PC-3 (cell line): ENCODE measurements around the gene ETNK2. TPM values are rescaled to one million over a fixed set of nuclear protein-coding genes. Genes with fewer than 3 reads are reported as not detected.

Source experiments
- ATAC-seq: fragments of 200-7000 bp; cut with Tn5 transposase; 2 replicates; pipeline ENCODE4 v1.9.1; 2020; ENCODE audit warnings: mild to moderate bottlenecking, moderate library complexity
- BruUV-seq: library from RNA; stranded (reverse); fragments of 400-500 nt; replicated peaks from 2 replicates; lab custom pipeline; 2021; lab: Mats Ljungman, UMichigan
- CTCF ChIA-PET: fragments of 300-600 bp; sonication (Branson Sonifier 250); formaldehyde crosslinking; loops from one replicate; lab custom pipeline; 2022; ENCODE audit warnings: antibody characterized with exemption; lab: Charles Lee
- POLR2A ChIA-PET: fragments of 300-600 bp; sonication (Branson Sonifier 250); formaldehyde crosslinking; loops from one replicate; lab custom pipeline; 2022; ENCODE audit warnings: antibody characterized with exemption; ENCODE audit not compliant: unreplicated experiment; lab: Charles Lee
- DNase-seq: peaks from one replicate; pipeline ENCODE4 v3.0.0-alpha.2; 2015
- H2AFZ ChIP-seq: fragments of 300-600 bp; sonication (generic); 2 replicates; pipeline ENCODE4 v1.6.0; 2016; ENCODE audit warnings: antibody characterized with exemption, low read length
- H3F3A ChIP-seq: fragments of 300-600 bp; sonication (generic); one replicate; pipeline ENCODE4 v1.6.0; 2017; ENCODE audit warnings: antibody characterized with exemption, low read length, control low read depth, mild to moderate bottlenecking; ENCODE audit not compliant: unreplicated experiment
- H3K27ac ChIP-seq: fragments of 300-600 bp; sonication (generic); 2 replicates; pipeline ENCODE4 v1.5.1; 2016; ENCODE audit warnings: mild to moderate bottlenecking, low read length
- H3K27me3 ChIP-seq: fragments of 300-600 bp; sonication (generic); 2 replicates; pipeline ENCODE4 v1.6.1; 2016; ENCODE audit warnings: low read length, mixed read lengths
- H3K36me3 ChIP-seq: fragments of 300-600 bp; sonication (generic); 2 replicates; pipeline ENCODE4 v1.6.1; 2016; ENCODE audit warnings: low read depth, mixed run types, low read length, mixed read lengths
- H3K4me1 ChIP-seq: fragments of 300-600 bp; sonication (generic); 2 replicates; pipeline ENCODE4 v1.5.1; 2016; ENCODE audit warnings: low read length; ENCODE audit not compliant: insufficient read depth
- H3K4me2 ChIP-seq: fragments of 300-600 bp; sonication (generic); 2 replicates; pipeline ENCODE4 v1.6.0; 2016; ENCODE audit warnings: low read length
- H3K4me3 ChIP-seq: fragments of 300-600 bp; sonication (generic); 2 replicates; pipeline ENCODE4 v1.5.1; 2016; ENCODE audit warnings: mild to moderate bottlenecking, low read length, mixed read lengths
- H3K79me2 ChIP-seq: fragments of 300-600 bp; sonication (generic); 2 replicates; pipeline ENCODE4 v1.6.1; 2017; ENCODE audit warnings: low read length, mixed read lengths
- H3K9ac ChIP-seq: fragments of 300-600 bp; sonication (generic); 2 replicates; pipeline ENCODE4 v1.6.0; 2016; ENCODE audit warnings: mild to moderate bottlenecking, low read length
- H3K9me2 ChIP-seq: fragments of 300-600 bp; sonication (generic); replicated peaks from 2 replicates; pipeline ENCODE4 v1.6.1; 2016; ENCODE audit warnings: mixed run types, low read length, mixed read lengths
- H3K9me3 ChIP-seq: fragments of 300-600 bp; sonication (generic); 2 replicates; pipeline ENCODE4 v1.6.1; 2016; ENCODE audit warnings: low read length, mixed read lengths
- H4K20me1 ChIP-seq: fragments of 300-600 bp; sonication (generic); 2 replicates; pipeline ENCODE4 v1.6.1; 2016; ENCODE audit warnings: low read length, mixed read lengths
- EZH2 ChIP-seq: fragments of 300-600 bp; sonication (generic); IDR thresholded peaks from one replicate; pipeline ENCODE4 v1.6.1; 2017; ENCODE audit warnings: antibody characterized with exemption, mild to moderate bottlenecking, low read length; ENCODE audit not compliant: unreplicated experiment
- EZH2phosphoT487 ChIP-seq: fragments of 300-600 bp; sonication (generic); IDR thresholded peaks from 2 replicates; pipeline ENCODE4 v1.6.1; 2018; ENCODE audit warnings: mild to moderate bottlenecking, antibody characterized with exemption, low read length, borderline replicate concordance
- intact Hi-C: fragments of 100-400 bp; cut with micrococcal nuclease; formaldehyde crosslinking; loops from 2 replicates; pipeline ENCODE4 v1.9.0; 2023
- total RNA-seq: library from RNA; depleted of rRNA; stranded (reverse); fragments of >200 nt; gene quantifications from 2 replicates; pipeline ENCODE4 v1.2.3, GENCODE V29; 2014
- TF ChIP-seq, protein P1 (sequence below): fragments of 300-600 bp; sonication (generic); conservative IDR thresholded peaks from 2 replicates; pipeline ENCODE4 v1.5.1; 2017; ENCODE audit warnings: antibody characterized with exemption, low read depth, mild to moderate bottlenecking, low read length

Gene ETNK2
- total RNA-seq, 1 experiment from 2014 or later, result 37.1 TPM

DNA sequence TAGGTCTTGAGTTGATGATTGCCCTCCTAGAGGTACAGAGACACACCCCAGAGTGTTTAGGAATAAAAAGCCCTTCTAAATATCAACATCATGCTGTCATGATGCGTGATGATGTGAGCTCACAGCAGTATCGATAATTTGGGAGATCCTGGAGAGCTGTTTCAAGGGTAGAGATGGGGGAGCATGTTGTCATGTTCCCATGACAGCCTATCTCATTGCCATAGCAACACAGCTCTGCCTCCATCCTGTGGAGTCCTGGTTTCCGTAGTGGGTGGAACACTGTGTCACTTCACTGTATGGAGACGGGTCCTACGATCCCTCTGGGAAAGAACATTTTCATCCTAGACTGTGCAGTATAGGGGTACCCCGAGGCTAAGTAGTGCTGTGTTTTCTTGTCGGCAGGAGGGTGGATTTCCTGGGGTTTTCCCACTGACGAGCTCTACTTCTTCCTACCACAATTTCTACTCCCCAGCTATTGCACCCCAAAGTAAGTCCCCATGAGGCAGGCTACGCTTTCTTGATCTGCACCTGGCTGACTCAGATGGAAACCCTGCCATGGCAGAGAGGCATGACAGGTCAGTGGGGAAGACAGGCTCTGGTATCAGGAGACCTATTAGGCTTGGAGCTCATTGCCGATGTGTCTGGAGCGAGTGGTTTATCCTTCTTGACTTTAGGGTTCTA is 37.3 kb upstream of the ETNK2 start:
- POLR2A ChIA-PET, result no interaction called here
- no peaks in the 10 kb centered on the region for H3K36me3 ChIP-seq
- no TSS peak for BruUV-seq
- peaks cover 25% of the 10 kb centered on the region for H3K4me1 ChIP-seq
- H2AFZ ChIP-seq, result no peak overlapping the region
- CTCF ChIA-PET, result no interaction called here
- DNase-seq, result no peak
- no peak overlapping the region for H3K4me3 ChIP-seq
- no peak overlapping the region for H3K4me2 ChIP-seq
- no peaks in the 10 kb centered on the region for H3K27me3 ChIP-seq
- no peaks in the 10 kb centered on the region for H3F3A ChIP-seq
- no peak overlapping the region for H3K9ac ChIP-seq
- intact Hi-C loops, result no loop called here
- no peaks in the 10 kb centered on the region for H3K9me3 ChIP-seq
- no peak for TF ChIP-seq EZH2phosphoT487
- TF ChIP-seq, protein P1, sequence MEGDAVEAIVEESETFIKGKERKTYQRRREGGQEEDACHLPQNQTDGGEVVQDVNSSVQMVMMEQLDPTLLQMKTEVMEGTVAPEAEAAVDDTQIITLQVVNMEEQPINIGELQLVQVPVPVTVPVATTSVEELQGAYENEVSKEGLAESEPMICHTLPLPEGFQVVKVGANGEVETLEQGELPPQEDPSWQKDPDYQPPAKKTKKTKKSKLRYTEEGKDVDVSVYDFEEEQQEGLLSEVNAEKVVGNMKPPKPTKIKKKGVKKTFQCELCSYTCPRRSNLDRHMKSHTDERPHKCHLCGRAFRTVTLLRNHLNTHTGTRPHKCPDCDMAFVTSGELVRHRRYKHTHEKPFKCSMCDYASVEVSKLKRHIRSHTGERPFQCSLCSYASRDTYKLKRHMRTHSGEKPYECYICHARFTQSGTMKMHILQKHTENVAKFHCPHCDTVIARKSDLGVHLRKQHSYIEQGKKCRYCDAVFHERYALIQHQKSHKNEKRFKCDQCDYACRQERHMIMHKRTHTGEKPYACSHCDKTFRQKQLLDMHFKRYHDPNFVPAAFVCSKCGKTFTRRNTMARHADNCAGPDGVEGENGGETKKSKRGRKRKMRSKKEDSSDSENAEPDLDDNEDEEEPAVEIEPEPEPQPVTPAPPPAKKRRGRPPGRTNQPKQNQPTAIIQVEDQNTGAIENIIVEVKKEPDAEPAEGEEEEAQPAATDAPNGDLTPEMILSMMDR, result no peak
- no peak for TF ChIP-seq EZH2
- no peaks in the 10 kb centered on the region for H3K79me2 ChIP-seq
- no peaks in the 10 kb centered on the region for H4K20me1 ChIP-seq
- H3K27ac ChIP-seq, result no peak overlapping the region
- H3K9me2 ChIP-seq, result no peaks in the 10 kb centered on the region
- ATAC-seq, result no peak

DNA sequence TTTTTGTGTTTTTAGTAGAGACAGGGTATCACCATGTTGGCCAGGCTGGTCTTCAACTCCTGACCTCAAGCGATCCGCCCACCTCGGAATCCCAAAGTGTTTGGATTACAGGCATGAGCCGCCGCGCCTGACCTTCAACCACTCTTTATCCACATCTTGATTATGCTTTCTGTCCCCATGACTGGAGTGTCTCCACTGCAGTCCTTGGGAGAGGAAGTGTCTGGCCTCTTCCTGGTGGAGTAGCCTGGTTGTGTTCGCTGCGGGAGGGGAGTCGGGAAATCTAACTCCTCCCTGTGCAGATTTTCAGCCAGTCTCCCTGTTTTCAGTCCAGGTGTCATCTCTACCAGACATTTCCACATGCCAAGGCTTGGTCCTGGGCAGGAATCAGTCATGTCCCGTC is 34.8 kb upstream of the ETNK2 start:
- ChIA-PET POLR2A (no interaction called here), CTCF (no interaction called here)
- H3K27ac ChIP-seq, result no peak overlapping the region
- no peaks in the 10 kb centered on the region for H3K9me2 ChIP-seq
- no TSS peak for BruUV-seq
- DNase-seq (no peak), ATAC-seq (no peak)
- no peak overlapping the region for H2AFZ ChIP-seq
- H3K4me3 ChIP-seq, result no peak overlapping the region
- no peaks in the 10 kb centered on the region for H3K36me3 ChIP-seq
- TF ChIP-seq, protein P1, result no peak
- TF ChIP-seq EZH2, result no peak
- TF ChIP-seq EZH2phosphoT487, result no peak
- no peaks in the 10 kb centered on the region for H4K20me1 ChIP-seq
- no peak overlapping the region for H3K4me2 ChIP-seq
- no peak overlapping the region for H3K9ac ChIP-seq
- no peaks in the 10 kb centered on the region for H3K27me3 ChIP-seq
- no peaks in the 10 kb centered on the region for H3F3A ChIP-seq
- H3K4me1 ChIP-seq, result peaks cover 17% of the 10 kb centered on the region
- H3K9me3 ChIP-seq, result no peaks in the 10 kb centered on the region
- H3K79me2 ChIP-seq, result no peaks in the 10 kb centered on the region
- intact Hi-C loops, result no loop called here

DNA sequence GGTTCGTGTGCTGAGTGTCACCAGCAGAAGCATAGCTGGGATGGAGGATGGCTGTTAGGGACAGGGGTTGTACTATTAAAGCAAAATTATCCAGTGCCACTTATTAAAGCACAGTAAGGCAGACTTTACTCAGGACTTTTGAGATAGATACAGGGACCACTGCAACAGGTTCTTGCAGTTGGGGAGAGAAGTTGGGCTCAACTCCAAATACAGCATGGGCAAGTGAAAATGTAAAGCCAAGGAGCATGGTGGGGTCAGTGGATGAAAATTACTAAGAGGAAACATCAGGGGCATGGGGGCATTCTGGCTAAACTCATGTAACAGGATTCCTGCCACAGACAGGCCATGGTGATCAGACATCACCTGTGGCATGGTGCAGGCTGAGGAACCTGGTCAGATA is 29.3 kb upstream of the ETNK2 start:
- no peak for ATAC-seq
- no TSS peak for BruUV-seq
- Histone ChIP-seq H3K9me2 (no peaks in the 10 kb centered on the region), H3K4me2 (no peak overlapping the region), H3K36me3 (no peaks in the 10 kb centered on the region; the same call in 1 of the 2 replicates), H3K27ac (no peak overlapping the region), H3K9me3 (no peaks in the 10 kb centered on the region), H3K4me3 (no peak overlapping the region), H3F3A (no peaks in the 10 kb centered on the region), H3K9ac (no peak overlapping the region), H3K79me2 (peaks cover 10% of the 10 kb centered on the region), H3K4me1 (peaks cover 14% of the 10 kb centered on the region), H2AFZ (no peak overlapping the region), H4K20me1 (no peaks in the 10 kb centered on the region), H3K27me3 (no peaks in the 10 kb centered on the region)
- ChIA-PET CTCF (no interaction called here), POLR2A (no interaction called here)
- intact Hi-C loops, result no loop called here
- DNase-seq, result no peak
- no peak for TF ChIP-seq EZH2phosphoT487
- TF ChIP-seq, protein P1, result no peak
